ENCODE measurements around the gene SF3A1. TPM values are rescaled to one million over a fixed set of nuclear protein-coding genes. Genes with fewer than 3 reads are reported as not detected.

Gene SF3A1
- total RNA-seq, 1 experiment from 2014 or later = 272 TPM

GRCh38 chr22:30287648-30288418 lies 68.9 kb downstream of the SF3A1 start (continued):
- peak; percentile 99 for TF ChIP-seq GTF2I (CRISPR knock-in tag; conservative IDR thresholded peaks at IDR 0.05)
- TF ChIP-seq, protein P1, sequence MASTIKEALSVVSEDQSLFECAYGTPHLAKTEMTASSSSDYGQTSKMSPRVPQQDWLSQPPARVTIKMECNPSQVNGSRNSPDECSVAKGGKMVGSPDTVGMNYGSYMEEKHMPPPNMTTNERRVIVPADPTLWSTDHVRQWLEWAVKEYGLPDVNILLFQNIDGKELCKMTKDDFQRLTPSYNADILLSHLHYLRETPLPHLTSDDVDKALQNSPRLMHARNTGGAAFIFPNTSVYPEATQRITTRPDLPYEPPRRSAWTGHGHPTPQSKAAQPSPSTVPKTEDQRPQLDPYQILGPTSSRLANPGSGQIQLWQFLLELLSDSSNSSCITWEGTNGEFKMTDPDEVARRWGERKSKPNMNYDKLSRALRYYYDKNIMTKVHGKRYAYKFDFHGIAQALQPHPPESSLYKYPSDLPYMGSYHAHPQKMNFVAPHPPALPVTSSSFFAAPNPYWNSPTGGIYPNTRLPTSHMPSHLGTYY (CRISPR knock-in tag; IDR thresholded peaks at IDR 0.05) = no peak
- peak; percentile 75; the same call in 1 of the 2 replicates for TF ChIP-seq ZNF396 (CRISPR knock-in tag; IDR thresholded peaks at IDR 0.05; ENCODE audit: borderline replicate concordance)
- TF ChIP-seq, protein P2, sequence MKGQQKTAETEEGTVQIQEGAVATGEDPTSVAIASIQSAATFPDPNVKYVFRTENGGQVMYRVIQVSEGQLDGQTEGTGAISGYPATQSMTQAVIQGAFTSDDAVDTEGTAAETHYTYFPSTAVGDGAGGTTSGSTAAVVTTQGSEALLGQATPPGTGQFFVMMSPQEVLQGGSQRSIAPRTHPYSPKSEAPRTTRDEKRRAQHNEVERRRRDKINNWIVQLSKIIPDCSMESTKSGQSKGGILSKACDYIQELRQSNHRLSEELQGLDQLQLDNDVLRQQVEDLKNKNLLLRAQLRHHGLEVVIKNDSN (CRISPR knock-in tag; IDR thresholded peaks at IDR 0.05) = no peak
- TF ChIP-seq FOXJ3 (CRISPR knock-in tag; IDR thresholded peaks at IDR 0.05; ENCODE audit: borderline replicate concordance) = no peak
- TF ChIP-seq TEAD4 (CRISPR knock-in tag; IDR thresholded peaks at IDR 0.05) = no peak
- TF ChIP-seq ARID4B (CRISPR knock-in tag; IDR thresholded peaks at IDR 0.05; ENCODE audit: borderline replicate concordance) = no peak
- no peak for TF ChIP-seq ZBTB21 (CRISPR knock-in tag; IDR thresholded peaks at IDR 0.05; ENCODE audit: borderline replicate concordance)
- TF ChIP-seq, protein P3, sequence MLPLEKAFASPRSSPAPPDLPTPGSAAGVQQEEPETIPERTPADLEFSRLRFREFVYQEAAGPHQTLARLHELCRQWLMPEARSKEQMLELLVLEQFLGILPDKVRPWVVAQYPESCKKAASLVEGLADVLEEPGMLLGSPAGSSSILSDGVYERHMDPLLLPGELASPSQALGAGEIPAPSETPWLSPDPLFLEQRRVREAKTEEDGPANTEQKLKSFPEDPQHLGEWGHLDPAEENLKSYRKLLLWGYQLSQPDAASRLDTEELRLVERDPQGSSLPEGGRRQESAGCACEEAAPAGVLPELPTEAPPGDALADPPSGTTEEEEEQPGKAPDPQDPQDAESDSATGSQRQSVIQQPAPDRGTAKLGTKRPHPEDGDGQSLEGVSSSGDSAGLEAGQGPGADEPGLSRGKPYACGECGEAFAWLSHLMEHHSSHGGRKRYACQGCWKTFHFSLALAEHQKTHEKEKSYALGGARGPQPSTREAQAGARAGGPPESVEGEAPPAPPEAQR (CRISPR knock-in tag; IDR thresholded peaks at IDR 0.05) = peak; percentile 62; the same call in 1 of the 2 replicates
- TF ChIP-seq NR1H2 (CRISPR knock-in tag; IDR thresholded peaks at IDR 0.05) = no peak
- TF ChIP-seq JUN (CRISPR knock-in tag; IDR thresholded peaks at IDR 0.05) = no peak
- TF ChIP-seq TCF7 (CRISPR knock-in tag; IDR thresholded peaks at IDR 0.05; ENCODE audit: low read depth) = no peak
- TF ChIP-seq PRRX2 (CRISPR knock-in tag; IDR thresholded peaks at IDR 0.05) = peak; percentile 54; the same call in 1 of the 2 replicates
- TF ChIP-seq NFE2L1 (CRISPR knock-in tag; IDR thresholded peaks at IDR 0.05) = no peak

DNA sequence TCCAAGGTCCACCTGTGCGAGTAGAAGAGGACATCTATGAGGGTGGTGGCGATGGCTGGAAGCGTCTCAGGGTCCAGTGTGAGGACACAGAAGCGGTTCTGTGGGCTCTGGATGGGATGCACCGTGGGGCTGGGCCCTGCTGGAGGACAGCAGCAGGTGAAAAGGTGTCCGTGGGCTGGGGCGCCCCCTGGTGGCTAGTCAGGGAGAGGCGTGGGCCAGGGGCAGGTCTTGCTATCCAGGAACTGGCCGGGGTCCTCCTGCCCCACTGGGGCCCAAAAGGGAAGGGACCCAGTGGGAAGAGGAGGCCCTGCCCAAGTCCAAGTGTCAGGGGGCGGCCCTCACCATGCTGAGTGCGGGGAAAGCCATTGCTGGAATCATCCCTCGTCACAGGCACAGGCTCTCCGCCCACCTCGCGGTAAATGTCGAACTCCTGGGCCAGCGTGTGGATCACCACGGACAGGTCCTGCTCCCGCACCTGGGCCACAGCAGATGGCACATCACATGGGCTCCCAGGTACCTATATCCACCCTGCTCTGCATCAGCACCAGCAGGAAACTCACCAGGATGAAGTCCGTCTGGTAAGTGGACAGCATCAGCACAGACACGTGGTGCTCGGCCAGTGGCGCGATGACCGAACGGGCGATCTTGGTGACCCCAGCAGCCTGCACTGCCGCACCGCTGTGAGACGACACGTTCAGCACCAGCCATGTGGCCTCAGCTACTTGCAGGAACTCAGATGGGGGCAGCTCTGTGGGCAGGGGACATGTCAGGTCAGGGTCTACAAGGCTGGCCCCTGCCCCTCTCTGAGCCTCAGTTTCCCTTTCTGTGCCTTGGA lies 69.7 kb downstream of the SF3A1 start:
- ChIA-PET POLR2A (interaction anchor here (1.1 to 2.1 kb wide), 4 partner anchors 24 to 136 kb away, joined by 4 to 11 read pairs (median 7); partner anchors contain the start of genes CCDC157, RNF215 and SF3A1), CTCF (interaction anchor here (0.8 to 6.3 kb wide), 36 partner anchors 8 to 585 kb away, joined by 3 to 193 read pairs (median 8); partner anchors contain the start of genes CCDC157, HORMAD2, MTFP1 and RNF215)
- Mint-ChIP-seq H3K4me1 (peaks cover 11% of the 10 kb centered on the region), H3K4me3 (no peak overlapping the region), H3K27ac (no peak overlapping the region), H3K36me3 (no peaks in the 10 kb centered on the region), H3K9me3 (no peaks in the 10 kb centered on the region), H3K27me3 (ENCODE audit: low read depth) (peaks cover 3% of the 10 kb centered on the region)
- ATAC-seq = peak; percentile 10
- TF ChIP-seq, protein P3 (CRISPR knock-in tag; IDR thresholded peaks at IDR 0.05) = no peak
- TF ChIP-seq, protein P4, sequence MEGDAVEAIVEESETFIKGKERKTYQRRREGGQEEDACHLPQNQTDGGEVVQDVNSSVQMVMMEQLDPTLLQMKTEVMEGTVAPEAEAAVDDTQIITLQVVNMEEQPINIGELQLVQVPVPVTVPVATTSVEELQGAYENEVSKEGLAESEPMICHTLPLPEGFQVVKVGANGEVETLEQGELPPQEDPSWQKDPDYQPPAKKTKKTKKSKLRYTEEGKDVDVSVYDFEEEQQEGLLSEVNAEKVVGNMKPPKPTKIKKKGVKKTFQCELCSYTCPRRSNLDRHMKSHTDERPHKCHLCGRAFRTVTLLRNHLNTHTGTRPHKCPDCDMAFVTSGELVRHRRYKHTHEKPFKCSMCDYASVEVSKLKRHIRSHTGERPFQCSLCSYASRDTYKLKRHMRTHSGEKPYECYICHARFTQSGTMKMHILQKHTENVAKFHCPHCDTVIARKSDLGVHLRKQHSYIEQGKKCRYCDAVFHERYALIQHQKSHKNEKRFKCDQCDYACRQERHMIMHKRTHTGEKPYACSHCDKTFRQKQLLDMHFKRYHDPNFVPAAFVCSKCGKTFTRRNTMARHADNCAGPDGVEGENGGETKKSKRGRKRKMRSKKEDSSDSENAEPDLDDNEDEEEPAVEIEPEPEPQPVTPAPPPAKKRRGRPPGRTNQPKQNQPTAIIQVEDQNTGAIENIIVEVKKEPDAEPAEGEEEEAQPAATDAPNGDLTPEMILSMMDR (IDR thresholded peaks at IDR 0.05) = peak; percentile 95
- DNase-seq (ENCODE audit: low spot score) = peak; percentile 95
